ENCODE measurements around the gene GJB5. TPM values are rescaled to one million over a fixed set of nuclear protein-coding genes. Genes with fewer than 3 reads are reported as not detected.

Gene GJB5
- total and polyA plus RNA-seq, 8 donors = 0.37 to 23.9 TPM; not detected in 6

- H3K27me3 ChIP-seq = peaks cover 6 to 66% (median 16%) of the 10 kb centered on the region in 3 donors
- H3K9me3 ChIP-seq = no peaks in the 10 kb centered on the region
- 33 to 73% (median 59%) methylated on average over 2 to 3 of the region's 3 CpGs for WGBS, 5 donors
- intact Hi-C loops (cut with DNase I; ENCODE audit: low total_unique reads) = no loop called here
- no peaks in the 10 kb centered on the region for H3K36me3 ChIP-seq
- no peak overlapping the region for H3K4me3 ChIP-seq
- TF ChIP-seq POLR2A (IDR thresholded peaks at IDR 0.05) (no peak), POLR2AphosphoS5 (IDR thresholded peaks at IDR 0.05) (no peak), CTCF (IDR thresholded peaks at IDR 0.05) (no peak)
- H3K4me1 ChIP-seq = peaks cover 10 to 16% (median 13%) of the 10 kb centered on the region in 4 donors
- no peak for DNase-seq
- no peak overlapping the region for H3K27ac ChIP-seq
Measured at GRCh38 chr1:34776911-34777310, 22.1 kb downstream of the GJB5 start.

GRCh38 chr1:34777519-34778321 is 22.9 kb downstream of the GJB5 start:
- peaks cover 6 to 74% (median 24%) of the 10 kb centered on the region in 3 donors for H3K27me3 ChIP-seq
- intact Hi-C loops (cut with DNase I; ENCODE audit: low total_unique reads) = no loop called here
- H3K4me1 ChIP-seq = peaks cover 14 to 24% (median 20%) of the 10 kb centered on the region in 4 donors
- H3K27ac ChIP-seq = no peak overlapping the region
- H3K9me3 ChIP-seq = no peaks in the 10 kb centered on the region
- TF ChIP-seq EP300 (IDR thresholded peaks at IDR 0.05) (no peak), CTCF (IDR thresholded peaks at IDR 0.05) (no peak)
- no peak overlapping the region for H3K4me3 ChIP-seq
- DNase-seq = no peak
- no peaks in the 10 kb centered on the region for H3K36me3 ChIP-seq
- 37 to 57% (median 48%) methylated on average over 10 of the region's 10 CpGs for WGBS, 5 donors

GRCh38 chr1:34778381-34778780 is 23.5 kb downstream of the GJB5 start:
- 80 to 90% (median 84%) methylated on average over 6 of the region's 6 CpGs for WGBS, 5 donors
- no peak overlapping the region for H3K27ac ChIP-seq
- DNase-seq = no peak
- no peak overlapping the region for H3K4me3 ChIP-seq
- no peaks in the 10 kb centered on the region for H3K36me3 ChIP-seq
- no peaks in the 10 kb centered on the region for H3K9me3 ChIP-seq
- peaks cover 6 to 80% (median 24%) of the 10 kb centered on the region in 3 donors for H3K27me3 ChIP-seq
- intact Hi-C loops (cut with DNase I; ENCODE audit: low total_unique reads) = no loop called here
- TF ChIP-seq CTCF (IDR thresholded peaks at IDR 0.05) (no peak), POLR2A (IDR thresholded peaks at IDR 0.05) (no peak), POLR2AphosphoS5 (IDR thresholded peaks at IDR 0.05) (no peak), EP300 (IDR thresholded peaks at IDR 0.05) (no peak)
- peaks cover 14 to 26% (median 23%) of the 10 kb centered on the region in 4 donors for H3K4me1 ChIP-seq

GRCh38 chr1:34779005-34779404 is 24.2 kb downstream of the GJB5 start:
- peaks cover 6 to 84% (median 24%) of the 10 kb centered on the region in 3 donors for H3K27me3 ChIP-seq
- H3K4me3 ChIP-seq = no peak overlapping the region
- H3K27ac ChIP-seq = no peak overlapping the region
- intact Hi-C loops (cut with DNase I; ENCODE audit: low total_unique reads) = no loop called here
- no peak for DNase-seq
- 63 to 93% (median 86%) methylated on average over 5 of the region's 5 CpGs for WGBS, 5 donors
- no peaks in the 10 kb centered on the region for H3K9me3 ChIP-seq
- H3K36me3 ChIP-seq = no peaks in the 10 kb centered on the region
- TF ChIP-seq EP300 (IDR thresholded peaks at IDR 0.05) (no peak), CTCF (IDR thresholded peaks at IDR 0.05) (no peak), POLR2AphosphoS5 (IDR thresholded peaks at IDR 0.05) (no peak), POLR2A (IDR thresholded peaks at IDR 0.05) (no peak)
- H3K4me1 ChIP-seq = peaks cover 14 to 31% (median 23%) of the 10 kb centered on the region in 4 donors
